Measurements from ENCODE around the gene SGMS1. TPM values are rescaled to one million over a fixed set of nuclear protein-coding genes. Genes with fewer than 3 reads are reported as not detected.

Gene SGMS1
- total and polyA plus RNA-seq, 12 donors: 7.3 to 24.3 (median 17.1) TPM

DNA sequence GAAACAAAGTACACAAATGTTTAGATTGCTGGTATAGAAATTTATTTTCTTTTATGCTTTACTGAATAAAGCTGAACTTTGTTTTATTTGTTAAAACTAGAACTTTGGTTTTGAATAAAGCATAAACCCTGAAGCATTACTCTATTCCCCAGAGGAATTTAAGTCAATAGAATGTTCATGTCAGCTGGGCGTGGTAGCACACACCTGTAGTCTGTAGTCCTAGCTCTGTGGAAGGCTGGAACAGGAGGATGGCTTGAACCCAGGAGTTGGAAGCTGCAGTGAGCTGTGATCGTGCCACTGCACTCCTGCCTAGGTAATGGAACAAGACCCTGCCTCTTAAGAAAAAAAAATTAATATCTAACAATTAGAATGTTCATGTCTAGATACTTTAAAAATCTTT lies 233.5 kb downstream of the SGMS1 start:
- TF ChIP-seq, protein P1, sequence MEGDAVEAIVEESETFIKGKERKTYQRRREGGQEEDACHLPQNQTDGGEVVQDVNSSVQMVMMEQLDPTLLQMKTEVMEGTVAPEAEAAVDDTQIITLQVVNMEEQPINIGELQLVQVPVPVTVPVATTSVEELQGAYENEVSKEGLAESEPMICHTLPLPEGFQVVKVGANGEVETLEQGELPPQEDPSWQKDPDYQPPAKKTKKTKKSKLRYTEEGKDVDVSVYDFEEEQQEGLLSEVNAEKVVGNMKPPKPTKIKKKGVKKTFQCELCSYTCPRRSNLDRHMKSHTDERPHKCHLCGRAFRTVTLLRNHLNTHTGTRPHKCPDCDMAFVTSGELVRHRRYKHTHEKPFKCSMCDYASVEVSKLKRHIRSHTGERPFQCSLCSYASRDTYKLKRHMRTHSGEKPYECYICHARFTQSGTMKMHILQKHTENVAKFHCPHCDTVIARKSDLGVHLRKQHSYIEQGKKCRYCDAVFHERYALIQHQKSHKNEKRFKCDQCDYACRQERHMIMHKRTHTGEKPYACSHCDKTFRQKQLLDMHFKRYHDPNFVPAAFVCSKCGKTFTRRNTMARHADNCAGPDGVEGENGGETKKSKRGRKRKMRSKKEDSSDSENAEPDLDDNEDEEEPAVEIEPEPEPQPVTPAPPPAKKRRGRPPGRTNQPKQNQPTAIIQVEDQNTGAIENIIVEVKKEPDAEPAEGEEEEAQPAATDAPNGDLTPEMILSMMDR (IDR thresholded peaks at IDR 0.05): no peak
- intact Hi-C loops (cut with DNase I): no loop called here
- 97% methylated on average over 2 of the region's 2 CpGs for WGBS, 2 donors
- Histone ChIP-seq H3K9me3 (no peaks in the 10 kb centered on the region), H3K4me3 (no peak overlapping the region), H3K27me3 (no peaks in the 10 kb centered on the region), H3K4me1 (peaks cover 0 to 57% (median 31%) of the 10 kb centered on the region in 9 donors), H3K36me3 (no peaks in the 10 kb centered on the region), H3K27ac (no peak overlapping the region)
- ATAC-seq (no peak), DNase-seq (no peak)

- no peaks in the 10 kb centered on the region for H3K27me3 ChIP-seq
- H3K36me3 ChIP-seq: no peaks in the 10 kb centered on the region
- no peak overlapping the region for H3K27ac ChIP-seq
- no peaks in the 10 kb centered on the region for H3K9me3 ChIP-seq
- H3K4me1 ChIP-seq: peaks cover 0 to 57% (median 24%) of the 10 kb centered on the region in 9 donors
- no peak for ATAC-seq
- TF ChIP-seq, protein P1 (IDR thresholded peaks at IDR 0.05): no peak
- DNase-seq: no peak
- WGBS, 2 donors: 99 to 100% methylated on average over 2 of the region's 2 CpGs
- no peak overlapping the region for H3K4me3 ChIP-seq
- intact Hi-C loops (cut with DNase I): no loop called here
Measured at GRCh38 chr10:50388181-50388580, 235.6 kb downstream of the SGMS1 start.

- Histone ChIP-seq H3K9me3 (no peaks in the 10 kb centered on the region), H3K27ac (no peak overlapping the region), H3K4me1 (peaks cover 0 to 59% (median 29%) of the 10 kb centered on the region in 9 donors), H3K36me3 (no peaks in the 10 kb centered on the region), H3K27me3 (no peaks in the 10 kb centered on the region), H3K4me3 (no peak overlapping the region)
- TF ChIP-seq, protein P1 (IDR thresholded peaks at IDR 0.05): no peak
- no peak for DNase-seq
- ATAC-seq: no peak
- intact Hi-C loops (cut with DNase I): no loop called here
- 79 to 85% methylated on average over 2 of the region's 2 CpGs for WGBS, 2 donors
Measured at GRCh38 chr10:50387732-50388073, 236.1 kb downstream of the SGMS1 start.

DNA sequence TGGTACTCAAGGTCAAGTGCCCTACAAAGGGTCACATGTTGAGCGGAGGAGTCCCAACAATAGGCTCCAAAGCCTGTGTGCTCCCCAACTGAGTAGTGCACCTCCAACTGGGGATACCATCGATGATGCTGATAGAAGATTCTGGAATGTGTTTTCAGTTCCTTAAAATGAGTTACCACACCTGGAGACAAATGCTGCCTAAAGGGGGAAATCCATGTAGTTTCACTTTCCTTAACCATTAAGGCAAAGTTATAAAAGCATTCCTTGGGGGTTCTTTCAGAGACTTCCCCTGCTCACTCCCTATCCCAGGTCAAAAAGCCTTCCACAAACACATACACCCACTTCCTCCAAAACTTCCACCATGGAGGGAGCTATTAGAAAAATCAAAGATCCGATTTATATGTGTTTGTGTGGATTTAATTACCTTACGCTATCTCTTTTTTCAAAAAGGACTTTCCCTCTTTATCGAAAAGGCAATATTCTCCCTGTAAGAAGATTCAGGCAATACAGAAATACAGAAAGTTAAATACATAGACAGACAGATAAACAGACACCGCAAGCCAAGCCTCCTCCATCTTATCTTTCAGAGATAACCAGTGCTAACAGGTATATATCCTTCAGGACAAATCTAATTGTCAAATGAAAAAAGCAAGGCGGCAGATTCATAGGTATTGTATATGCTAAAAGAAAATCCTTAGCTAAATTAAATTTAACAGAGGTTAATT lies 236.6 kb downstream of the SGMS1 start:
- no peak overlapping the region for H3K4me3 ChIP-seq
- no peaks in the 10 kb centered on the region for H3K27me3 ChIP-seq
- no peak overlapping the region for H3K27ac ChIP-seq
- H3K9me3 ChIP-seq: no peaks in the 10 kb centered on the region
- WGBS, 2 donors: 90 to 95% methylated on average over 7 of the region's 7 CpGs
- no peak for DNase-seq
- peaks cover 0 to 62% (median 32%) of the 10 kb centered on the region in 9 donors for H3K4me1 ChIP-seq
- TF ChIP-seq, protein P1 (IDR thresholded peaks at IDR 0.05): no peak
- no peaks in the 10 kb centered on the region for H3K36me3 ChIP-seq
- ATAC-seq: no peak
- intact Hi-C loops (cut with DNase I): no loop called here

Measured in heart right ventricle (tissue), 16 donors.